Spleen (tissue), 11 donors: Measurements from ENCODE around the gene SEC24D. TPM values are rescaled to one million over a fixed set of nuclear protein-coding genes. Genes with fewer than 3 reads are reported as not detected.

Experiments
- DNase-seq: peaks from one replicate; pipeline ENCODE4 v3.0.0-alpha.2; 2020
- H3K27ac ChIP-seq, 8 donors: fragments of 200-600 bp; sonication (generic) in 7 of 8; 1 replicate in 4 of 8; 2 replicates in 4 of 8; pipeline versions ENCODE4 v1.5.0 to v1.8.0; 2016 to 2021; ENCODE audit warnings: inconsistent platforms in 4 of 8, mild to moderate bottlenecking in 4 of 8, moderate library complexity in 1 of 8
- H3K27me3 ChIP-seq, 7 donors: fragments of 200-600 bp; sonication (generic) in 6 of 7; replicated peaks in 1 of 7; 1 replicate in 4 of 7; 2 replicates in 3 of 7; pipeline versions ENCODE4 v1.5.0 to v1.8.0; 2016 to 2021; ENCODE audit warnings: inconsistent platforms in 3 of 7, mild to moderate bottlenecking in 1 of 7
- H3K36me3 ChIP-seq, 6 donors: fragments of 200-600 bp; sonication (generic) in 5 of 6; 1 replicate in 4 of 6; 2 replicates in 2 of 6; pipeline versions ENCODE4 v1.5.0 to v1.8.0; 2016 to 2021; ENCODE audit warnings: inconsistent platforms in 2 of 6
- H3K4me1 ChIP-seq, 6 donors: fragments of 200-600 bp; sonication (generic) in 5 of 6; 1 replicate in 3 of 6; 2 replicates in 3 of 6; pipeline versions ENCODE4 v1.5.0 to v1.8.0; 2016 to 2021; ENCODE audit warnings: inconsistent platforms in 3 of 6
- H3K4me3 ChIP-seq, 8 donors: fragments of 200-600 bp; sonication (generic) in 7 of 8; 1 replicate in 4 of 8; 2 replicates in 4 of 8; pipeline versions ENCODE4 v1.5.0 to v1.8.0; 2016 to 2021; ENCODE audit warnings: inconsistent platforms in 4 of 8, mild to moderate bottlenecking in 4 of 8, moderate library complexity in 2 of 8
- H3K9me3 ChIP-seq, 8 donors: fragments of 200-600 bp; sonication (generic) in 7 of 8; 1 replicate in 4 of 8; 2 replicates in 4 of 8; pipeline versions ENCODE4 v1.5.0 to v1.8.0; 2016 to 2021; ENCODE audit warnings: inconsistent platforms in 4 of 8
- CTCF ChIP-seq, 11 experiments: fragments of 200-600 bp in 7 of 11; fragments of 450-650 bp in 4 of 11; sonication (generic) in 4 of 11; IDR thresholded peaks in 8 of 11; conservative IDR thresholded peaks in 3 of 11; 1 replicate in 7 of 11; 2 replicates in 4 of 11; pipeline versions ENCODE4 v1.4.0 to v1.8.0; 2016 to 2021; ENCODE audit warnings: antibody characterized with exemption in 11 of 11, inconsistent platforms in 4 of 11, mild to moderate bottlenecking in 1 of 11
- POLR2A ChIP-seq, 3 donors: fragments of 450-650 bp; IDR thresholded peaks; one replicate each; pipeline ENCODE4 v1.5.1; 2017; ENCODE audit warnings: antibody characterized with exemption in 3 of 3, mild to moderate bottlenecking in 1 of 3
- POLR2AphosphoS5 ChIP-seq, 3 donors: sonication (generic); formaldehyde crosslinking; IDR thresholded peaks; one replicate each; pipeline ENCODE4 v1.5.1; 2017; ENCODE audit warnings: antibody characterized with exemption in 3 of 3
- WGBS, 5 donors: extraction: QIAGEN DNeasy Blood & Tissue Kit in 3 of 5; methylation state at CpG; one replicate each; pipeline versions ENCODE4 v1.1.5 to v1.1.7; 2013 to 2018; 5-methylcytosine and 5-hydroxymethylcytosine counted together
- intact Hi-C: fragments of 100-400 bp; cut with DNase I; formaldehyde crosslinking; loops from one replicate; pipeline ENCODE4 v1.15.0; 2023; ENCODE audit warnings: low total_unique reads
- polyA plus RNA-seq, 3 donors: library from polyadenylated mRNA; stranded (reverse); fragments of 200-250 nt; gene quantifications; one replicate each; pipeline ENCODE4 v1.2.1, GENCODE V29; 2013
- total RNA-seq, 7 donors: library from RNA; depleted of rRNA in 3 of 7; stranded (reverse); fragments of >200 nt in 3 of 7; fragmentation: NEBNext Ultra II Directional in 4 of 7; extraction: Animal tissue kit (Norgen Biotek cat#: 25700) in 4 of 7; gene quantifications; one replicate each; pipeline versions ENCODE4 v1.1.0 to v1.2.1, GENCODE V29; 2016 to 2021
- donor health status: healthy with polysubstance abuse.
- donor health status: DM: no; HTN: no; CAD: no; lungs with moderate emphysema.
- donor health status: DM: no; HTN: no; CAD: no.
- donor health status: Bipolar disorder and iron deficiency.
- donor health status: healthy.
- donor health status: DM: no; HTN: no; CAD: no.
- donor health status: DM: yes; HTN: yes; CAD: no.

The SEC24D gene
- total and polyA plus RNA-seq, 10 donors = 5.2 to 75.8 (median 55.2) TPM

- H3K36me3 ChIP-seq = peaks cover 0 to 72% (median 22%) of the 10 kb centered on the region in 6 donors
- H3K27ac ChIP-seq = peak overlapping the region in 7 of 8 donors; percentile 44 to 71 (median 58)
- 75 to 86% (median 82%) methylated on average over 3 of the region's 3 CpGs for WGBS, 5 donors
- H3K27me3 ChIP-seq = no peaks in the 10 kb centered on the region
- H3K4me3 ChIP-seq = peak overlapping the region in 1 of 8 donors; percentile 1
- no peaks in the 10 kb centered on the region for H3K9me3 ChIP-seq
- no peak for TF ChIP-seq POLR2AphosphoS5 (IDR thresholded peaks at IDR 0.05)
- TF ChIP-seq CTCF (IDR thresholded peaks at IDR 0.05 in 8 of 11, conservative IDR thresholded peaks at IDR 0.05 in 3 of 11) = no peak
- no peak for TF ChIP-seq POLR2A (IDR thresholded peaks at IDR 0.05)
- no peak for DNase-seq
- H3K4me1 ChIP-seq = peaks cover 6 to 49% (median 17%) of the 10 kb centered on the region in 6 donors
- intact Hi-C loops = no loop called here
Measured at GRCh38 chr4:118760092-118760491, 75.8 kb downstream of the SEC24D start.

GRCh38 chr4:118759481-118759880 lies 76.4 kb downstream of the SEC24D start:
- H3K36me3 ChIP-seq = peaks cover 0 to 66% (median 21%) of the 10 kb centered on the region in 6 donors
- H3K4me3 ChIP-seq = no peak overlapping the region
- TF ChIP-seq POLR2A (IDR thresholded peaks at IDR 0.05) = no peak
- TF ChIP-seq POLR2AphosphoS5 (IDR thresholded peaks at IDR 0.05) = no peak
- no peak for TF ChIP-seq CTCF (IDR thresholded peaks at IDR 0.05 in 8 of 11, conservative IDR thresholded peaks at IDR 0.05 in 3 of 11)
- H3K4me1 ChIP-seq = peaks cover 6 to 52% (median 17%) of the 10 kb centered on the region in 6 donors
- no peaks in the 10 kb centered on the region for H3K9me3 ChIP-seq
- DNase-seq = no peak
- peak overlapping the region in 7 of 8 donors; percentile 44 to 71 (median 58) for H3K27ac ChIP-seq
- no peaks in the 10 kb centered on the region for H3K27me3 ChIP-seq
- 54 to 66% (median 64%) methylated on average over 2 of the region's 2 CpGs for WGBS, 5 donors
- intact Hi-C loops = no loop called here

GRCh38 chr4:118758293-118758692 lies 77.6 kb downstream of the SEC24D start:
- H3K4me1 ChIP-seq = peaks cover 6 to 55% (median 17%) of the 10 kb centered on the region in 6 donors
- 70 to 83% (median 81%) methylated on average over 5 of the region's 5 CpGs for WGBS, 5 donors
- H3K4me3 ChIP-seq = no peak overlapping the region
- peak overlapping the region in 7 of 8 donors; percentile 10 to 71 (median 59) for H3K27ac ChIP-seq
- H3K27me3 ChIP-seq = no peaks in the 10 kb centered on the region
- no peak for TF ChIP-seq POLR2A (IDR thresholded peaks at IDR 0.05)
- H3K9me3 ChIP-seq = no peaks in the 10 kb centered on the region
- intact Hi-C loops = no loop called here
- H3K36me3 ChIP-seq = peaks cover 0 to 59% (median 11%) of the 10 kb centered on the region in 6 donors
- no peak for DNase-seq

- no peak overlapping the region for H3K4me3 ChIP-seq
- TF ChIP-seq CTCF (IDR thresholded peaks at IDR 0.05 in 8 of 11, conservative IDR thresholded peaks at IDR 0.05 in 3 of 11) (no peak), POLR2A (IDR thresholded peaks at IDR 0.05) (no peak), POLR2AphosphoS5 (IDR thresholded peaks at IDR 0.05) (no peak)
- peaks cover 0 to 59% (median 13%) of the 10 kb centered on the region in 6 donors for H3K36me3 ChIP-seq
- intact Hi-C loops = no loop called here
- H3K27ac ChIP-seq = peak overlapping the region in 7 of 8 donors; percentile 33 to 71 (median 59)
- H3K4me1 ChIP-seq = peaks cover 6 to 55% (median 17%) of the 10 kb centered on the region in 6 donors
- H3K27me3 ChIP-seq = no peaks in the 10 kb centered on the region
- no peak for DNase-seq
- WGBS, 5 donors = 69 to 82% (median 81%) methylated on average over 2 of the region's 2 CpGs
- no peaks in the 10 kb centered on the region for H3K9me3 ChIP-seq
Measured at GRCh38 chr4:118757761-118758251, 78.1 kb downstream of the SEC24D start.
